GM23338 (cell line): Measurements from ENCODE around the gene HOXA9.

Experiments
- EZH2 ChIP-seq: fragments of 200-600 bp; sonication (generic); IDR thresholded peaks from one replicate; pipeline ENCODE4 v1.8.0; 2017; ENCODE audit warnings: antibody characterized with exemption, mild to moderate bottlenecking, low read depth; ENCODE audit not compliant: unreplicated experiment
- EZH2phosphoT487 ChIP-seq: fragments of 200-600 bp; sonication (generic); IDR thresholded peaks from one replicate; pipeline ENCODE4 v1.8.1; 2018; ENCODE audit warnings: antibody characterized with exemption; ENCODE audit not compliant: unreplicated experiment
- POLR2AphosphoS5 ChIP-seq: IDR thresholded peaks from 2 replicates; pipeline ENCODE4 v1.6.1; 2016; ENCODE audit warnings: antibody characterized with exemption, low read depth
- REST ChIP-seq: IDR thresholded peaks from one replicate; pipeline ENCODE4 v1.6.1; 2018; ENCODE audit warnings: antibody characterized with exemption; ENCODE audit not compliant: unreplicated experiment
- TF ChIP-seq, protein P1 (sequence below), 2 experiments: fragments of 200-600 bp in 1 of 2; sonication (generic) in 1 of 2; conservative IDR thresholded peaks; 2 replicates each; pipeline versions ENCODE4 v1.5.1 to v1.6.1; 2016 to 2017; ENCODE audit warnings: antibody characterized with exemption in 2 of 2, low read depth in 2 of 2, mild to moderate bottlenecking in 2 of 2, moderate library complexity in 1 of 2

DNA sequence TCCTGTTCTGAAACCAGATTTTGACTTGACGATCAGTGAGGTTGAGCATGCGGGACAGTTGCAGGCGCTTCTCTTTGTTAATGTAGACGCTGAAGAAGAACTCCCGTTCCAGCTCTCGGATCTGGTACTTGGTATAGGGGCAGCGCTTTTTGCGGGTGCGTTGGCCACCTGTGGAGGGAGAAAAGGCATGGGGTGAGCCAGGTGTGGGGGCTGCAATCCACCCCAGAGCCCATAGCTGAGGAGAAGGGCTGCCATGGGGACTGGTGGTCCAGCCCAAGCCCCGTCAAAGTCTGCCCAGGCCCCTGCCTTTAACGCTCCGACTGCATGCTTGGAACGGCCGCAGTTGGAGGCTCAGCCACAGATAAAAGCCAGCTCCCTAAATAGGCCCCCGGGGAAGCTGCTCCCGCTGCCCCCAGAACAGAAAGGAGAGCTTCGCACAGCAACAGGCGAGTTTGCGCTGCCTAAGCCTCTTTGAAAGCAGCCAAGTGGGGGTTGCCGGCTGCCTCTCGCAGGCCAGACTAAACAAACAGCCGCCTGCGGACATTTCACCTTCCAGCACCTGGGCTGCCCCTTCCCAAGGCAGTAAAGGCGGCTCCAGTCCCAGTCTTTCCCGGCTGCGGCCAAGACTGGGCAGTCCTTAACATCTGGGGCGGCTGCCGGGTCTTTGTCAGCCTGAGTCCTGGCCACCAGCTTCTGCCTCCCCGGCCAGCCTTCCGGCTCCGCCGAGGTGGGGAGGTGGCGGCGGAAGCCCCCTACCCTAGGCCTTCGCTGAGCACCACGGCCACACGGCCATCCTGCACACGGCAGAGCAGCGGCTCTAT lies 17.7 kb upstream of the HOXA9 start:
- TF ChIP-seq, protein P1, sequence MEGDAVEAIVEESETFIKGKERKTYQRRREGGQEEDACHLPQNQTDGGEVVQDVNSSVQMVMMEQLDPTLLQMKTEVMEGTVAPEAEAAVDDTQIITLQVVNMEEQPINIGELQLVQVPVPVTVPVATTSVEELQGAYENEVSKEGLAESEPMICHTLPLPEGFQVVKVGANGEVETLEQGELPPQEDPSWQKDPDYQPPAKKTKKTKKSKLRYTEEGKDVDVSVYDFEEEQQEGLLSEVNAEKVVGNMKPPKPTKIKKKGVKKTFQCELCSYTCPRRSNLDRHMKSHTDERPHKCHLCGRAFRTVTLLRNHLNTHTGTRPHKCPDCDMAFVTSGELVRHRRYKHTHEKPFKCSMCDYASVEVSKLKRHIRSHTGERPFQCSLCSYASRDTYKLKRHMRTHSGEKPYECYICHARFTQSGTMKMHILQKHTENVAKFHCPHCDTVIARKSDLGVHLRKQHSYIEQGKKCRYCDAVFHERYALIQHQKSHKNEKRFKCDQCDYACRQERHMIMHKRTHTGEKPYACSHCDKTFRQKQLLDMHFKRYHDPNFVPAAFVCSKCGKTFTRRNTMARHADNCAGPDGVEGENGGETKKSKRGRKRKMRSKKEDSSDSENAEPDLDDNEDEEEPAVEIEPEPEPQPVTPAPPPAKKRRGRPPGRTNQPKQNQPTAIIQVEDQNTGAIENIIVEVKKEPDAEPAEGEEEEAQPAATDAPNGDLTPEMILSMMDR (conservative IDR thresholded peaks at IDR 0.05; ENCODE audit: low read depth in 2 of 2): no peak
- TF ChIP-seq POLR2AphosphoS5 (no peak), EZH2 (peak; percentile 88), REST (no peak), EZH2phosphoT487 (peak; percentile 76)
